ENCODE data around the gene PCDH15.

DNA sequence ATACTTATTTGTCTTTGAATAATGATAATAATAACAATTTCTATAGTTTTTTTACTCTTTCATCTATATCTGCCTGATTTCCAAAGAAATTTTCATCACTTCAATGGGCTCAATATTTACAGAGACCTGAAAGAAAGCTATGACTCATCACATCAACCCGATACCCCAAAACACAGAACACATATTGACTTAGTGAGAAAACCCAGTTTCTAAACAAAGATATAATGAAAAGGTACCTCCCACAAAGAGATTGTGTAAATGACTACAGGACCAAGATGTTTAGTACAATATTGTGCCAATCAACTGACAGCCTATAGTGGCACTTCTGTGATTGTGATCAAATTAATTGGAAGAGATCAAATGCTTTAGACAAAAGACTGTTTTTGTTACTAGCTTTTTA, 133.9 kb downstream of the PCDH15 start:
- TF ChIP-seq EZH2phosphoT487 (IDR thresholded peaks at IDR 0.05; ENCODE audit: insufficient read depth, low read depth) (no peak), EZH2 (IDR thresholded peaks at IDR 0.05; ENCODE audit: insufficient read depth, poor library complexity, severe bottlenecking) (no peak)
